C4-2B (cell line): Measurements from ENCODE around the gene ABRAXAS1.

ENCODE experiments used
- CTCF ChIP-seq: fragments of 450-650 bp; conservative IDR thresholded peaks from 2 replicates; pipeline ENCODE4 v1.5.1; 2017; ENCODE audit warnings: mild to moderate bottlenecking
- ZFX ChIP-seq: fragments of 450-650 bp; IDR thresholded peaks from 2 replicates; pipeline ENCODE4 v1.6.1; 2017

DNA sequence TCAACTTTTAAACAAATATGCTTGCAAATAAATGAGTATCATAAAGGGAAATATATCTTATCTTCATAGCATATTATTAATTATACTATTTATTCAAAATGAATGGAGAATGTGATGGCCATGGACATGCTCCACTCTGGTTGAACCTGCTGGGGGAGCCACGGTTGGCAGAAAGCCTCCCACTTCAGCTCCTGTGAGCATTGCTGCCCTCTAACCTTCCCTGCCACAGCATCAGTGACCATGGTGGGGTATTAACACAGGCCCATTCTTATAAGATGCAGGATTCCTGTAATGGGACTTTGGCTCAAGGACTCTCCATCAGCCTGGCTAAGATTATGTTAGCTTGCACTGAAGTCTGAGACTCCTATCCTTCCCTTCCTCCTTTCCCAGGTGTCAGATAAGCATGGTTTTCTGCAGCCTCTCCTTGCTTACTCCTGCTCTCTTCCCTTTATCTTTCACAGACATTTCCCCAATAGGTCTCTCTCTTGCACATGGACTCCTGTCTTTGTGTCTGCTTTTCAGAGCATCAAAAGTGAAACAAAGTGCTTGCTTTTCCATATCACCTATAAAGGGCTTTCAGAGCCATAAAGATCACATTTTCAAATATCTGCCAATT, 4.9 kb upstream of the ABRAXAS1 start:
- TF ChIP-seq CTCF = no peak
- TF ChIP-seq ZFX = no peak
